COLO668 (cell line): Measurements from ENCODE around the gene PARL.

Source experiments
- DNase-seq: peaks from one replicate; lab custom pipeline; 2025; ENCODE audit not compliant: unreplicated experiment; lab: John Stamatoyannopoulos, UW

The PARL gene

DNA sequence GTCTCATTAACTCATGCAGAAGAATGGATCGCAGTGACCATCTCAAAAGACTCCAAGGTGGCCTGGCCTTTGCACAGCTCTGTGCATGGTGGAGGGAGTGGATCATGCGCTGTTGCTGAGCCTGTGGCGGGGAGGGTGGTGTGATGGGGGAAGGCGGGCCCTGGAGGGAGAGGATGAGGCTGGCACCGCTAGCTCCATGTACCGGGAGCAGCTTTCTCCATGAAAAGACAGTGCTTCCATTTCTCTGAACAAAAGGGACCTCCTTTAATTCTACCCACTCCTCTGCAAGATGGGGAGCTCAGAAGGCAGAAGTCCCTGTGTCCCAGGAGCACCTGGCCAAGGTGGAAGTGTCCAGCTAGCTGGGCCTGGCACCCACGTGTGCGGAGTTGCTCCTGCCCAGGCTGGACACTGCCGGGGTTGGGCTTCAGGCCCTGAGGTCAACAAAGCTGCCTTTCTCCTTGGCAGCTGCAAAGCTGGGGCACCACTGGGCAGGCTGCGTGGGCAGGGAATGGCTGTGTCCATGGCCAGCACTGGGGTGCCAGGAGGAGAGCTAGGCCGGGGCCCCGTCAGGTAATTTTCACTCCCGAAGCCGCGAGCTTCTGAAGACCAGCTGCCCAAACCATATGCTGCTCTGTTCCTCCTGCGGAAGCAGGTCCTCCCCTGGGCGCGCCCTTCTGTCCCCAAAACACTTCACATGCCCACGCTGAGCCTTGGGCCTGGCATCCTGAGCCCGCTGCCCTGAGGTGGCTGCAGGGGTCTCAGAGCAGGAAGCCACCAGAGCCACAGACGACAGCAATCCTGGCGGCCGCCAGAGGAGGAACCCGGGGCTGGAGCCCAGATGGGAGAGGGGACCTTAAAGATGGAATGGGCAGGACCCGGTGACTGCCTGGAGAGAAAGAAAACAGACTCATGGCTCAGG is 65.7 kb downstream of the PARL start:
- no peak for DNase-seq

GRCh38 chr3:183818041-183818620 is 66.5 kb downstream of the PARL start:
- DNase-seq, result no peak

GRCh38 chr3:183817639-183818038 is 67.0 kb downstream of the PARL start:
- DNase-seq, result no peak

- no peak for DNase-seq
These were observed 67.8 kb downstream of the PARL start for GRCh38 chr3:183816681-183817510.

- no peak for DNase-seq
These were observed 68.7 kb downstream of the PARL start for GRCh38 chr3:183815951-183816475.

DNA sequence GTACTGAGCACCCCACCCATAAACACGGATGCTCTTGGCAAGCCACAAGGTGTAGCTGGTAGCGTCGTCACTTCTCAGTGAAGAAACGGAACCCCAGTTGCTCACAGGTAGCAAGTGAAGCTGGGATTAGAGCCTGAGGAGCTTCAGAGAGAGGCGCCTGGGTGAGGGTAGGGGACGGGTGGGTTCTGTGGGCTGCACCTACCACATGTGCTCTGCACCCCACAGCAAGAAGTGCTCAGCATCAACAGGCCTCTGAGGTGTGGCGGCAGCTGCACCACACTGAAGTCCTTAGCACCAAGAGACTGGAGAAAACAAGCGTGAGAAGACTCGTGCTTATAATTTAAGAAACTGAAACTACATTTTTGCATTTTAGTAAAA is 69.1 kb downstream of the PARL start:
- no peak for DNase-seq

- no peak for DNase-seq
These were observed 70.4 kb downstream of the PARL start for GRCh38 chr3:183814240-183814639.

DNA sequence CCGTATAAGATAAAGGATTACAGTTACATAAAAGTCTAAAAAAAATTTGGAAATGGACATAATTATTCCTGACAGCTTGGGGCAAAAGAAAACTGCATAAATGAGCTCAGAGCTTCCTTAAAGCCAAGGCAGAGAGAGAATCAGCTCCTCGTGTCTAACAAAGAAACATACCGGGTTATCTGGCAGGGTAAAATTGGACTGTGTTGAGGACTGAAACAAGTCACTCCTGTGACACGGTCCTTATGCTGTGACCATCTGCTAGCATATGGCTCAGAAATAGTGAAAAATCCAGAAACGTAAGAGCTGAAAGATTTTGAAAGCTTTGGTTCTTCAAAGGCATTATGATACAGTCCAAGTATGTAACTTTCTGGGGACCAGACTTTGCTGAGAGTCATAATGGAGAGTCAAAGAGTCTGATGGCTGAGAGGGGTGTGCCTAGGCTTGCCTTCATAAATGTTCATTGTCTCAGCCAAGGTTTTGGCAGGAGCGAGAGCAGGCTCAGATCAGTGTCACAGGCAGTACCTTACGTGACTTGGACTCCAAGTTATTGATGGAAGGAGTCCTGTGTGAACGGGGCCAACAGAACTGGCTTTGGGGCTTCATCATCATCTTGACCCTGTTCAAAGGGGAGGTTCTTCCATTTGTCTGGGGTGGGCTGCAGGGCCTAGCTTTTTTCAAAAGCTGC is 71.8 kb downstream of the PARL start:
- no peak for DNase-seq

DNA sequence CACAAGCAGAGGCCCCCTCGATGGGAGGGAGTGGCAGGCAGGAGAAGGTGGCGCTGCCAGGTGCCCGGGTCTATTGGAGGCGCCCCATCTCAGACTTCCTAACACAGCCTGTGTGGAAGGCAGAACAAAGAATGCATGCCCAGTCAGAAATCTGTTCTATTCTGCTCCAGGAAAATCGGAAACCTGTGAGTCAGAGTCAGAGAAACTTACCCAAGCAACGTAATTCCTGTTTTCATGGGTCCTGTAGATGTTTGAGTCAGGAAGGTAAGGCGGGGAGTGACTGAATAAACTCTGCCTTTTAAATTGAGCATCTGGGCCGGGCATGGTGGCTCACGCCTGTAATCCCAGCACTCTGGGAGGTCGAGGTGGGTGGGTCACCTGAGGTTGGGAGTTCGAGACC is 73.0 kb downstream of the PARL start:
- DNase-seq, result no peak

- DNase-seq, result no peak
These were observed 73.8 kb downstream of the PARL start for GRCh38 chr3:183810643-183811594.

- no peak for DNase-seq
These were observed 75.4 kb downstream of the PARL start for GRCh38 chr3:183809270-183809669.

DNA sequence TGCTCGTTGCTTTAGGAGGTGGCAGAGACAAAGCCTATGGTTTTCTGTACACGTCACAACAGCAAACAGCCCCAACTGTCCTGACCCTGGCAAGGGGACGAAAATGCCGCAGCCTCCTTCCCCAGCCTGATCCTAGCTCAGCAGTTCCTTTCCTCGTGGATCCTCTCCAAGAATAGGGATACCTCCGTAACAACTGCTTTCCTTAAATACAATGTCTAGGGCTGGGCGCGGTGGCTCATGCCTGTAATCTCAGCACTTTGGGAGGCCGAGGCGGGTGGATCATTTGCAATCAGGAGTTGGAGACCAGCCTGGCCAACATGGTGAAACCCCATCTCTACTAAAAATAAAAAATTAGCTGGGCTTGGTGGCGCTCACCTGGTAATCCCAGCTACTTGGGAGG is 76.3 kb downstream of the PARL start:
- DNase-seq, result no peak

DNA sequence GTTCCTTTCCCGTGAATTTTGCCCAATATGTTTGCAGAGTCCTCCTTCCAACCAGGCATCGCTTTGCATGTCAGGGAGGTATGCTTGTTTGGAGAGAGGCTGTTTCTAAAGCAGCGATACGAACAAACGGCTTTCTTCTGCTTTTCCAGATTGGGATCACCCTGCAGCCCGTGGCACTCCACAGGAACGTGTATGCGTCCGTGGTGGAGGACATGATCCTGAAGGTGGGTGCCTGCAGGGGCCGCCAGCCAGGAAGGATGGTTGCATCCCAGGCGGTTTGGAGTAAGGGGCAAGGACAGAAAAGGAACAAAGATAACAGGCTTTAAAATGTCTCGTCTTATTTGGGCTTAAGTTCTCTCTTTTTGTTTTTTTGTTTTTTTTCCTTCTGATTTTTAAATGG is 76.8 kb downstream of the PARL start:
- DNase-seq, result no peak

DNA sequence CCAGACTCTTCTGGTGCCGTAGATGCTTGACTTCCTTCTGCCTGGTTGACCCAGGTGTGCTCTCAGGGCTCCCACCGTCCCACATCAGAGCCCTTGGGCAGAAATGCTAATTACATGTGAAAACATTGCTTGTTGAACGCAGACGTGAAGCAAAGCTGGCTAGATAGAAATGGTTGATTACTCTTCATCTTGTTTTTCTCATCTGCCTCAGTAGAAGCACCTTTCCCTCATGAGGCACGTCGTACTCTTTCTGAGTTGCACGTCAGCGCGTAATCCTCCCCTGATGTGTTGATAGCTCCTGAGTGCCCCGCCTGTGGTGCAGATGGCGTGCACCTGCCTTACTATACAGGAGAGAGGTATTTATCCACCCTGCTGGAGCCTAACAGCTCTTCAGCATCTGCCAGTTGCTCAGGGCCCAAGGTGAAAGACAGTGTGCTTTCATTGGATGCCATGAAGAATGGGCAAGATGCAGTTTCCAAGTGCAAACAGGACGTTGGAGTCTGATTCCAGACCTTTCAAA is 77.4 kb downstream of the PARL start:
- peak; percentile 35 for DNase-seq

- no peak for DNase-seq
These were observed 81.7 kb downstream of the PARL start for GRCh38 chr3:183802989-183803388.

DNA sequence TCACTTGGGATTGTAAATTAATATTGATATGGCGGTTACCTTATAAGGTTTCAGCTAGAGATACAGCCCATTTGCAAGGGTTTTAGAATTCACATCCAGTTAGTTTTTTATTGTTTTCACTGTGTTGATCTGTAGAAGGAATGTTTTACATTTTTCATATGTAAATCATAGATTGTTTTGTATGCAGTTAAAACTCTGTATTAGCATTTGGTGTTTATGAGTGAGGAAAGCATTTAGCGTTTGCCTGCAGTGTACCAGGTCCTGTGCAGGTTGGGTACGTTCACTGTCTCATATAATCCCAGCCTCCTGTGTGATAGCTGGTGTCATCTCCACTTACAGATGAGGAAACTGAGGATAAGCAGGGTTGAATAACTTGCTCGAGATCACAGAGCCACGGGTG is 83.1 kb downstream of the PARL start:
- DNase-seq, result no peak

DNA sequence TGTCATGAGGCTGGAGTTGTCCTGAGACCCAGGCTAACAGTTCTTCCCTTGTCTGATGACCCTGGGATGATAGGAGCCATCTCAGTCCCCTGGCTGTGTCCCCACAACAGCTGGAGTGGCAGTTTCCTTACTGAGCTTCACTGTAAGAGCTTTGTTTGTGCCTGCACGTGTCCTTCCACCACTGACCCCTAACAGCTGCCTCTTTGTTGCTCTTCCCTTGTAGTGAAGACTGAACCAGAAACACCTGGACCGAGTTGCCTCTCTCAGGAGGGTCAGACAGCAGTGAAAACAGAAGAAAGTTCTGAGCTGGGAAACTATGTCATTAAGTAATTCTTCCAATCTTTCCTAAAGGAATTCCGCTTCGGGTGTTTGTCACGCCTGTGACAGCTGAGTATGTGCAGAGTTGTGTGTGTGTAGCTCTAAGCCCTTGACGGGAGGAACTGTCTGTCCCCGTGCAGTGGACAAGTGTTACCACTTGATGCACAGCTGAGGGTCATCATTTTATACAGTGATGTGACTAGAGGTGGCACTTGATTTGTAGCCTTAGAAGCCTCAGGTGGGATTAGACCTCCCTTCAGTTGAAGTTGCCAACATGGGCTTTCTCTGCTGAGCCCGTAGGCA is 84.3 kb downstream of the PARL start:
- no peak for DNase-seq

- DNase-seq, result no peak
These were observed 85.2 kb downstream of the PARL start for GRCh38 chr3:183799461-183799860.

DNA sequence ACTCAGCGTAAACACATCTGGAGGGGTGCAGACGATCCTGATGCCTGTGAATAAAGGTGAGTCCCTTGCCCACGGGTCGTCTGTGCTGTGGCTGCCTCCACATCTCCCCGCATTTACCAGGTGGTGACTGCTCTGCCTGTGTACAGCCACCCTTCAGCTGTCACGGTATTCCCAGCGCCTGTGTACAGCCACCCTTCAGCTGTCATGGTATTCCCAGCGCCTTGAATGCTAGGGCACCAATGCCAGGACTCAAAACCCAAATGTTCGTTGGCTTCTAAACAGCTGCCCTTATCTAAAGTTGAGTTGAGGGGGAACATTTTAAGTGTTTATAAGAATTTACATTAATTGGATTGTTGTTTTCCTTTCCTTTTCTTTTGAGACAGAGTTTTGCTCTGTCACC is 86.7 kb downstream of the PARL start:
- no peak for DNase-seq
